Measurements from ENCODE around the gene BCHE. TPM values are rescaled to one million over a fixed set of nuclear protein-coding genes. Genes with fewer than 3 reads are reported as not detected.

The BCHE gene
- total and polyA plus RNA-seq, 9 donors: 0.35 to 23.1 (median 2.9) TPM

- no peaks in the 10 kb centered on the region for H3K36me3 ChIP-seq
- no peaks in the 10 kb centered on the region for H3K9me3 ChIP-seq
- intact Hi-C loops (cut with DNase I): no loop called here
- H3K27ac ChIP-seq: no peak overlapping the region
- TF ChIP-seq CTCF (IDR thresholded peaks at IDR 0.05) (no peak), EP300 (IDR thresholded peaks at IDR 0.05) (no peak), POLR2A (IDR thresholded peaks at IDR 0.05) (no peak)
- no peaks in the 10 kb centered on the region for H3K4me1 ChIP-seq (ENCODE audit: insufficient read depth)
- H3K4me3 ChIP-seq: no peak overlapping the region
- 89 to 94% (median 93%) methylated on average over 2 of the region's 2 CpGs for WGBS, 3 donors
- H3K27me3 ChIP-seq: no peaks in the 10 kb centered on the region
- DNase-seq: no peak
Observed at GRCh38 chr3:165883117-165883516, 45.9 kb upstream of the BCHE start.

GRCh38 chr3:165875644-165876043, 38.4 kb upstream of the BCHE start:
- TF ChIP-seq CTCF (IDR thresholded peaks at IDR 0.05) (no peak), POLR2A (IDR thresholded peaks at IDR 0.05) (no peak), EP300 (IDR thresholded peaks at IDR 0.05) (no peak)
- Histone ChIP-seq H3K9me3 (no peaks in the 10 kb centered on the region), H3K27ac (no peak overlapping the region), H3K27me3 (no peaks in the 10 kb centered on the region), H3K4me3 (no peak overlapping the region), H3K4me1 (ENCODE audit: insufficient read depth) (no peaks in the 10 kb centered on the region), H3K36me3 (no peaks in the 10 kb centered on the region)
- intact Hi-C loops (cut with DNase I): no loop called here
- no peak for DNase-seq
- WGBS, 3 donors: 82 to 91% (median 82%) methylated on average over 6 of the region's 6 CpGs

GRCh38 chr3:165874663-165875489, 37.7 kb upstream of the BCHE start:
- no peaks in the 10 kb centered on the region for H3K4me1 ChIP-seq (ENCODE audit: insufficient read depth)
- no peaks in the 10 kb centered on the region for H3K9me3 ChIP-seq
- DNase-seq: no peak
- 81 to 82% (median 82%) methylated on average over 18 of the region's 18 CpGs for WGBS, 3 donors
- no peak overlapping the region for H3K4me3 ChIP-seq
- no peak for TF ChIP-seq POLR2A (IDR thresholded peaks at IDR 0.05)
- no peak for TF ChIP-seq EP300 (IDR thresholded peaks at IDR 0.05)
- no peak for TF ChIP-seq CTCF (IDR thresholded peaks at IDR 0.05)
- intact Hi-C loops (cut with DNase I): no loop called here
- H3K27me3 ChIP-seq: no peaks in the 10 kb centered on the region
- no peak overlapping the region for H3K27ac ChIP-seq
- H3K36me3 ChIP-seq: no peaks in the 10 kb centered on the region

GRCh38 chr3:165868088-165868487, 30.9 kb upstream of the BCHE start:
- H3K36me3 ChIP-seq: no peaks in the 10 kb centered on the region

More at GRCh38 chr3:165868088-165868487, 30.9 kb upstream of the BCHE start:
- intact Hi-C loops (cut with DNase I): no loop called here
- no peaks in the 10 kb centered on the region for H3K4me1 ChIP-seq (ENCODE audit: insufficient read depth)
- no peak for DNase-seq
- no peak overlapping the region for H3K4me3 ChIP-seq
- no peak for TF ChIP-seq EP300 (IDR thresholded peaks at IDR 0.05)
- TF ChIP-seq POLR2A (IDR thresholded peaks at IDR 0.05): no peak
- no peak for TF ChIP-seq CTCF (IDR thresholded peaks at IDR 0.05)
- H3K27ac ChIP-seq: no peak overlapping the region
- no peaks in the 10 kb centered on the region for H3K9me3 ChIP-seq
- no peaks in the 10 kb centered on the region for H3K27me3 ChIP-seq
- WGBS, 3 donors: 76 to 94% (median 85%) methylated on average over 5 of the region's 5 CpGs

Data from ovary (tissue), 9 donors.